Osteocyte (in vitro differentiated cells): ENCODE data around the gene FMR1. TPM values are rescaled to one million over a fixed set of nuclear protein-coding genes. Genes with fewer than 3 reads are reported as not detected.

Experiments used
- DNase-seq: peaks from one replicate; pipeline ENCODE4 v3.0.0; 2021; ENCODE audit warnings: mixed read lengths; ENCODE audit not compliant: unreplicated experiment; ENCODE audit errors: extremely low spot score
- H3K27ac Mint-ChIP-seq: one replicate; pipeline ENCODE4 v1.8.0; 2021; ENCODE audit warnings: mild to moderate bottlenecking, mixed read lengths; ENCODE audit not compliant: unreplicated experiment
- H3K27me3 Mint-ChIP-seq: one replicate; pipeline ENCODE4 v1.8.0; 2021; ENCODE audit warnings: mixed read lengths; ENCODE audit not compliant: unreplicated experiment
- H3K36me3 Mint-ChIP-seq: one replicate; pipeline ENCODE4 v1.8.0; 2021; ENCODE audit warnings: mixed read lengths; ENCODE audit not compliant: unreplicated experiment
- H3K4me1 Mint-ChIP-seq: one replicate; pipeline ENCODE4 v1.8.0; 2021; ENCODE audit warnings: mixed read lengths; ENCODE audit not compliant: unreplicated experiment
- H3K4me3 Mint-ChIP-seq: one replicate; pipeline ENCODE4 v1.8.0; 2021; ENCODE audit warnings: mild to moderate bottlenecking, moderate library complexity, mixed read lengths; ENCODE audit not compliant: unreplicated experiment
- H3K9me3 Mint-ChIP-seq: one replicate; pipeline ENCODE4 v1.8.0; 2021; ENCODE audit warnings: mixed read lengths; ENCODE audit not compliant: unreplicated experiment
- total RNA-seq: library from RNA; stranded (reverse); gene quantifications from 2 replicates; pipeline ENCODE4 v1.2.1, GENCODE V29; 2021
- TF ChIP-seq, protein P1 (sequence below): fragments of 200-600 bp; sonication (generic); IDR thresholded peaks from 2 replicates; pipeline ENCODE4 v1.5.0; 2021; ENCODE audit warnings: antibody characterized with exemption, mild to moderate bottlenecking, moderate library complexity

Gene FMR1
- total RNA-seq, 1 donor from 2014 or later, result 59.8 TPM

DNA sequence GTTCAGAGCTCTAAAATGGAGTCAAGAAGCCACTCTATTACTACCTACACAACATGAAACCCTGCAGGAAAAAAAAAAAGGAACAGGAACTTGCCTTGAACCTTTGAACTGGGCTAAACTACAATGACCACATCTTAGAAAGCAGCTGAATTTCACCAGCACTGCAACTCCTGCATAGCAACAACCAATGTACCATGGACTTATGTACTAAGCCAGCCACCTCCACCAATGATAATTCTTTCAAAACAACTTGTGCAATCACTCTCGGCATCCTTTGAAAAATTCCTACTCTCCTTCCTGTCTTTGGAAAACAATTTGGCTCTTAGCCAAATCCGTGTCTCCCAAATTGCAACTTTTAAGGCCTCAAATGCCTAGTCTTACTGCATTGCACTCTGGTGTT is 26.8 kb upstream of the FMR1 start:
- TF ChIP-seq, protein P1, sequence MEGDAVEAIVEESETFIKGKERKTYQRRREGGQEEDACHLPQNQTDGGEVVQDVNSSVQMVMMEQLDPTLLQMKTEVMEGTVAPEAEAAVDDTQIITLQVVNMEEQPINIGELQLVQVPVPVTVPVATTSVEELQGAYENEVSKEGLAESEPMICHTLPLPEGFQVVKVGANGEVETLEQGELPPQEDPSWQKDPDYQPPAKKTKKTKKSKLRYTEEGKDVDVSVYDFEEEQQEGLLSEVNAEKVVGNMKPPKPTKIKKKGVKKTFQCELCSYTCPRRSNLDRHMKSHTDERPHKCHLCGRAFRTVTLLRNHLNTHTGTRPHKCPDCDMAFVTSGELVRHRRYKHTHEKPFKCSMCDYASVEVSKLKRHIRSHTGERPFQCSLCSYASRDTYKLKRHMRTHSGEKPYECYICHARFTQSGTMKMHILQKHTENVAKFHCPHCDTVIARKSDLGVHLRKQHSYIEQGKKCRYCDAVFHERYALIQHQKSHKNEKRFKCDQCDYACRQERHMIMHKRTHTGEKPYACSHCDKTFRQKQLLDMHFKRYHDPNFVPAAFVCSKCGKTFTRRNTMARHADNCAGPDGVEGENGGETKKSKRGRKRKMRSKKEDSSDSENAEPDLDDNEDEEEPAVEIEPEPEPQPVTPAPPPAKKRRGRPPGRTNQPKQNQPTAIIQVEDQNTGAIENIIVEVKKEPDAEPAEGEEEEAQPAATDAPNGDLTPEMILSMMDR, result no peak
- Mint-ChIP-seq H3K36me3 (no peaks in the 10 kb centered on the region), H3K4me1 (no peaks in the 10 kb centered on the region), H3K4me3 (no peak overlapping the region), H3K27ac (no peak overlapping the region), H3K9me3 (peaks cover 36% of the 10 kb centered on the region), H3K27me3 (no peaks in the 10 kb centered on the region)
- DNase-seq, result no peak

DNA sequence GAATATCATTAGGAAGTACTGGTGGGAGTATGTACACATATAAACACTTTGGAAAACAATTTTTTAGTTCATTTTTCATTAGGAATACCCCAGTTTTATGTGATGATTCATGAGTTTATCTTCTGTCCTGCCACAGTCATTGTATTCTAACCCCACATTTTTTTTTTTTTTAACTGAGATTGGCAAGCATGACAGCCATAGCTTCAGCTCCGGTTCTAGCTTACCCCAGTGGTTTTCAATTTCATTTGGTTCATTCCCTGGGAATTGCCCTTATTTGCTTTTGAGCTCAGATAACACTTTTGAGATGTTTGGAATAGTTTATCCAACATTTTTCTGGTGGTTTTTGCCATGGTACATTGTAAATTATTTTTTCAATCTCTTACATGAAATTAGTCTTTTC is 21.0 kb upstream of the FMR1 start:
- H3K4me1 Mint-ChIP-seq, result peaks cover 36% of the 10 kb centered on the region
- no peaks in the 10 kb centered on the region for H3K36me3 Mint-ChIP-seq

DNA sequence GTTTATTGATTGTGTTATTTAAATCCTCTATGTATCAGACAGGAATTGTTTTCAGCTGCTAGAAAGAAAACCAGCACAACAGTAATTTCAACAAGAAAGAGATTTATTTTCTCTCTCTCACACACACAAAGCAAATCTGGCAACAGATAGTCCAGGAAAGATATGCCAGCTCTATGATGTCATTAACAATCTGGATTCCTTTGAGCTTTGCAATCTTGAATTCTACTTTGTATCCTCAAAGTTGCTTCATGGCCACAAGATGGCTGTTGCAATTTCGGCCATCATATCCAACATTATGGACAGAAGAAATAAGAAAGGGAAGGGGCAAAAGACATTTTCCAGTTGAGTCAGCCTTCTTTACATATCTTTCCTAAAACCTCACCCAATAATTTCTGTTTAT is 19.8 kb upstream of the FMR1 start:
- H3K27ac Mint-ChIP-seq, result no peak overlapping the region
- TF ChIP-seq, protein P1, result no peak
- peaks cover 20% of the 10 kb centered on the region for H3K9me3 Mint-ChIP-seq
- DNase-seq, result no peak
- no peaks in the 10 kb centered on the region for H3K27me3 Mint-ChIP-seq
- H3K4me3 Mint-ChIP-seq, result no peak overlapping the region
- peaks cover 41% of the 10 kb centered on the region for H3K4me1 Mint-ChIP-seq
- H3K36me3 Mint-ChIP-seq, result no peaks in the 10 kb centered on the region

More for the DNA sequence above, 21.0 kb upstream of the FMR1 start:
- no peak for DNase-seq
- H3K4me3 Mint-ChIP-seq, result no peak overlapping the region
- H3K9me3 Mint-ChIP-seq, result peaks cover 28% of the 10 kb centered on the region
- H3K27me3 Mint-ChIP-seq, result no peaks in the 10 kb centered on the region
- peak overlapping the region; percentile 25 for H3K27ac Mint-ChIP-seq
- TF ChIP-seq, protein P1, result no peak

DNA sequence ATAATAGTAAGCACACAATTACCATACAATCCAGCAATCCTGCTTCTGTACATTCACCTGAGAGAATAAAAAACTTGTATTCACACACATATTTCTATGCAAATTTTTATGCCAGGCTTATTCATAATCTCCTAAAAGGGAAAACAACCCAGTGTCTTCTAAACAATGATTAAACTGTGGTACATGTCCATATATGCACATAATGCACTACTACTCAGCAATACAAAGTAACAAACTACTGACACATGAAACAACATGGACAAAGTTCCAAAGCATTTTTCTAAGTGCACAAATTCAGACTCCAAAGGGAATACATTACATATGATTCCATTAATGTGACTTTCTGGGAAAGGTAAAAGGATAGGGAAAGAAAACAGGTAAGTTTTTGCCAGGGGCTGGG is 18.0 kb upstream of the FMR1 start:
- Mint-ChIP-seq H3K27me3 (no peaks in the 10 kb centered on the region), H3K9me3 (peaks cover 6% of the 10 kb centered on the region), H3K27ac (peak overlapping the region; percentile 56)

DNA sequence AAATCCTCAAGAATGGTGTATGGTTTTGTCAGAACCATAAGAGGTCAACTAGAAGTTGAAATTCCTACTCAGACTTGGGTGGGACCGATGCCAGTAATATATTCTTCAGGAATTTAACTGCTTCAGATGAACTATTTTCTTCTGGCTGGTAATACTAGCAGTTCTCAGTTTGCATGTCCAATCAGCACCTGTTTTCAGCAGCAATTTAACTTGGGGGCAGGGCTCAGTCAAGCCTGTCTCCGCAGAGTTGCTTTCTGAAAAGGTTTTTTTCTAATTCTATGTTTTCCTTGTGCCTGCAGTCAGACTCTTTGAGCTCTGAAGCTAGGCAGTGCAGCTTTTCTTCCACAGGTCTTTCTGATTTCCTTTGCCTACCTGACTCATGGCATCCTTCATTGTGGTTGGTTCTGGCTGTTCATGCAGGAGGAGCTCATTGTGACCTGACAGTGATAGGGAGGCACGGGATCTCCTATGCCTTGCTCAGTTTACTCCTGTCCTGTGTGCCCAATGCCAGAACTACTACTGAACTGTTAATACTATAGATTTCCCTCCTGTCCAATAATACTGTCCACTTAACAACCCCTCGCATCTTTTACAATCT is 17.3 kb upstream of the FMR1 start:
- H3K27me3 Mint-ChIP-seq, result no peaks in the 10 kb centered on the region
- H3K4me1 Mint-ChIP-seq, result peaks cover 50% of the 10 kb centered on the region
- H3K36me3 Mint-ChIP-seq, result no peaks in the 10 kb centered on the region
- H3K4me3 Mint-ChIP-seq, result peak overlapping the region; percentile 26
- H3K9me3 Mint-ChIP-seq, result no peaks in the 10 kb centered on the region
- DNase-seq, result no peak
- peak overlapping the region; percentile 74 for H3K27ac Mint-ChIP-seq
- TF ChIP-seq, protein P1, result no peak

More for the DNA sequence above, 18.0 kb upstream of the FMR1 start:
- Mint-ChIP-seq H3K36me3 (no peaks in the 10 kb centered on the region), H3K4me3 (no peak overlapping the region), H3K4me1 (peaks cover 47% of the 10 kb centered on the region)
- TF ChIP-seq, protein P1, result no peak
- no peak for DNase-seq
